Endothelial cell of umbilical vein (primary cell): ENCODE results near the gene DUSP6. TPM values are rescaled to one million over a fixed set of nuclear protein-coding genes. Genes with fewer than 3 reads are reported as not detected.

Experiments
- BruUV-seq: library from RNA; stranded (reverse); fragments of 400-500 nt; replicated peaks from 2 replicates; lab custom pipeline; 2021; lab: Mats Ljungman, UMichigan
- CTCF ChIA-PET: fragments of 300-600, 350-600 bp; sonication (Branson Sonifier 250); formaldehyde crosslinking; loops from one replicate; lab custom pipeline; 2021; ENCODE audit warnings: antibody characterized with exemption, inconsistent platforms; lab: Charles Lee
- POLR2A ChIA-PET: fragments of 300-600, 350-600 bp; sonication (Branson Sonifier 250); formaldehyde crosslinking; loops from one replicate; lab custom pipeline; 2021; ENCODE audit warnings: antibody characterized with exemption, inconsistent platforms; lab: Charles Lee
- DNase-seq: peaks from one replicate; pipeline ENCODE4 v3.0.0-alpha.2; 2011; ENCODE audit warnings: low read depth, low spot score
- FAIRE-seq: peaks from 2 replicates; lab custom pipeline; 2011; peaks lifted over from hg19 to GRCh38; lab: Jason Lieb, UNC
- H2AFZ ChIP-seq: 2 replicates; pipeline ENCODE4 v1.6.0; 2012; ENCODE audit warnings: low read depth, low read length, control low read depth, inconsistent platforms
- H3K27ac ChIP-seq: 2 replicates; pipeline ENCODE4 v1.5.1; 2011; ENCODE audit warnings: low read depth, mild to moderate bottlenecking, control low read depth, low read length, moderate library complexity; ENCODE audit not compliant: insufficient read depth
- H3K27me3 ChIP-seq, 2 experiments: 2 replicates each; pipeline versions ENCODE4 v1.6.0 to v1.6.1; 2011; ENCODE audit warnings: low read length in 2 of 2, mixed read lengths in 1 of 2; ENCODE audit not compliant: control insufficient read depth in 2 of 2, insufficient read depth in 2 of 2
- H3K36me3 ChIP-seq, 2 experiments: 2 replicates in 1 of 2; 3 replicates in 1 of 2; pipeline ENCODE4 v1.5.1; 2011; ENCODE audit warnings: low read length in 2 of 2, mild to moderate bottlenecking in 1 of 2, moderate library complexity in 1 of 2; ENCODE audit not compliant: control insufficient read depth in 2 of 2, insufficient read depth in 2 of 2; ENCODE audit errors: extremely low read depth in 1 of 2
- H3K4me1 ChIP-seq: 3 replicates; pipeline ENCODE4 v1.5.1; 2011; ENCODE audit warnings: mild to moderate bottlenecking, low read length; ENCODE audit not compliant: control insufficient read depth, insufficient read depth; ENCODE audit errors: extremely low read depth
- H3K4me2 ChIP-seq: 2 replicates; pipeline ENCODE4 v1.6.1; 2011; ENCODE audit warnings: low read length, control low read depth, mixed read lengths; ENCODE audit not compliant: insufficient read depth
- H3K4me3 ChIP-seq, 3 experiments: fragments of 200-600 bp in 1 of 3; sonication (generic), shearing (Covaris generic) in 1 of 3; replicated peaks in 1 of 3; 2 replicates each; pipeline ENCODE4 v1.5.1; 2011 to 2016; ENCODE audit warnings: control low read depth in 3 of 3, low read length in 3 of 3, mild to moderate bottlenecking in 2 of 3, inconsistent platforms in 1 of 3, low read depth in 1 of 3, moderate library complexity in 1 of 3; ENCODE audit not compliant: insufficient read depth in 1 of 3
- H3K79me2 ChIP-seq: 2 replicates; pipeline ENCODE4 v1.6.0; 2012; ENCODE audit warnings: low read length, inconsistent platforms; ENCODE audit not compliant: control insufficient read depth, insufficient read depth
- H3K9ac ChIP-seq: replicated peaks from 2 replicates; pipeline ENCODE3; 2011; ENCODE audit warnings: low read length, control low read depth; ENCODE audit not compliant: insufficient read depth; ENCODE audit errors: extremely low read depth
- H3K9me1 ChIP-seq: replicated peaks from 3 replicates; pipeline ENCODE4 v1.6.0; 2011; ENCODE audit warnings: mild to moderate bottlenecking, low read length; ENCODE audit not compliant: control insufficient read depth, insufficient read depth; ENCODE audit errors: extremely low read depth
- H3K9me3 ChIP-seq: replicated peaks from 2 replicates; pipeline ENCODE4 v1.5.1; 2012; ENCODE audit warnings: low read length, inconsistent platforms; ENCODE audit not compliant: control insufficient read depth, insufficient read depth
- H4K20me1 ChIP-seq: replicated peaks from 2 replicates; pipeline ENCODE3; 2011; ENCODE audit warnings: mild to moderate bottlenecking, low read length; ENCODE audit not compliant: control insufficient read depth, insufficient read depth; ENCODE audit errors: extremely low read depth
- CTCF ChIP-seq, 2 donors: IDR thresholded peaks; 1 replicate in 1 of 2; 2 replicates in 1 of 2; pipeline ENCODE4 v1.5.1; 2011; ENCODE audit warnings: low read length in 2 of 2, mild to moderate bottlenecking in 2 of 2, moderate library complexity in 2 of 2, control low read depth in 1 of 2, inconsistent platforms in 1 of 2, low read depth in 1 of 2; ENCODE audit not compliant: insufficient read depth in 1 of 2; ENCODE audit errors: extremely low read depth in 1 of 2
- EZH2 ChIP-seq: IDR thresholded peaks from 2 replicates; pipeline ENCODE4 v1.6.1; 2012; ENCODE audit warnings: borderline replicate concordance, low read depth, mild to moderate bottlenecking, moderate library complexity, low read length, inconsistent platforms; ENCODE audit not compliant: severe bottlenecking
- dilution Hi-C: fragments of 300-500 bp; cut with MboI; formaldehyde crosslinking; loops from one replicate; pipeline ENCODE4 v1.15.0; 2019; ENCODE audit warnings: low sequenced_read_pairs; ENCODE audit not compliant: extremely low pct_ligation_motif_present
- intact Hi-C: fragments of 100-400 bp; cut with micrococcal nuclease; formaldehyde crosslinking; loops from one replicate; pipeline ENCODE4 v1.10.0; 2022
- polyA plus RNA-seq, 4 experiments: library from polyadenylated mRNA; depleted of rRNA in 3 of 4; stranded (reverse) in 3 of 4; unstranded in 1 of 4; fragments of >200 nt; gene quantifications; 2 replicates each; pipeline versions ENCODE4 v1.2.1 to v1.2.3, GENCODE V29; 2011 to 2012; ENCODE audit warnings: missing spikeins in 1 of 4
- total RNA-seq: library from RNA; stranded (reverse); gene quantifications from 2 replicates; pipeline ENCODE4 v1.2.3, GENCODE V29; 2021

DUSP6 gene
- total and polyA plus RNA-seq, 2 donors (not counting 3 experiments of a cell fraction or from before 2014, with no cell fraction given) = 148 to 149 TPM

GRCh38 chr12:89324437-89324836, 27.9 kb downstream of the DUSP6 start:
- intact Hi-C loops = no loop called here
- CTCF ChIA-PET = interaction anchor here (1.4 kb wide), 1 partner anchor 9 kb away, joined by 3 read pairs; no protein-coding TSS in a partner anchor
- BruUV-seq = no TSS peak

More at GRCh38 chr12:89324437-89324836, 27.9 kb downstream of the DUSP6 start:
- FAIRE-seq (no peak), DNase-seq (no peak)
- Histone ChIP-seq H3K9me1 (no peaks in the 10 kb centered on the region), H3K4me2 (no peak overlapping the region), H3K36me3 (no peaks in the 10 kb centered on the region), H3K9me3 (no peaks in the 10 kb centered on the region), H3K4me3 (no peak overlapping the region), H3K9ac (no peak overlapping the region), H3K27me3 (no peaks in the 10 kb centered on the region), H3K27ac (no peak overlapping the region), H3K4me1 (peaks cover 11% of the 10 kb centered on the region), H3K79me2 (no peaks in the 10 kb centered on the region), H2AFZ (no peak overlapping the region), H4K20me1 (no peaks in the 10 kb centered on the region)
- dilution Hi-C loops = no loop called here
- POLR2A ChIA-PET = no interaction called here
- TF ChIP-seq EZH2 (no peak), CTCF (IDR thresholded peaks at IDR 0.05; ENCODE audit: extremely low read depth in 1 of 2, insufficient read depth in 1 of 2, low read depth in 1 of 2, low read length in 2 of 2) (no peak)
